ENCODE results near the gene ARFGAP3.

Gene ARFGAP3

GRCh38 chr22:42856865-42857704, at the start of gene ARFGAP3:
Gene ARFGAP3 (minus strand): TSS chr22:42857273. CDS start chr22:42857182, 91 bp downstream.
- DNase-seq = peak; percentile 91

DNA sequence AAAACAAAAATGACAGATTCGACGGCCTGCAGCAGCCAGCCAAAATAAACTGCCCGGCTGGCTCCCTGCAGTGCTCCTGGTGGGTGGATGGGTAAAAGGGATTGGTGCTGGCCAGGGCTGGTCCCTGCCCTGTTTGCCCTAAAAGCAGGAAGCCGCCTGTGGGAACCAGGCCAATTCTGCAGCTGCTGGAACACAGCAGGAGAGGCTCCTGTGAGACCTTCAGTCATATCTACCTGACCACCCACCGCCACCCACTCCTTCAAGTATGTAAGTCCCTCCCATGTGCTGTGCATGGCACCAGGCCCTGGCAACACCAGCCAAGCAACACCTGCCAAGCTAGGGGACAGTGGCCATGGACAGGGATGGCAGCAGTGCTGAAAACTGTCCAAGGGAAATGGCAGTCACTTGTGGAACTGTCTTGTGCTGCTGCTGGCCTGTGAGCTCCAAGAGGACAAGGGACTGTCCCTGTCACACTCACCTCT, 48.7 kb upstream of the ARFGAP3 start:
- no peak for DNase-seq

GRCh38 chr22:42905217-42905616, 48.1 kb upstream of the ARFGAP3 start:
- no peak for DNase-seq

DNA sequence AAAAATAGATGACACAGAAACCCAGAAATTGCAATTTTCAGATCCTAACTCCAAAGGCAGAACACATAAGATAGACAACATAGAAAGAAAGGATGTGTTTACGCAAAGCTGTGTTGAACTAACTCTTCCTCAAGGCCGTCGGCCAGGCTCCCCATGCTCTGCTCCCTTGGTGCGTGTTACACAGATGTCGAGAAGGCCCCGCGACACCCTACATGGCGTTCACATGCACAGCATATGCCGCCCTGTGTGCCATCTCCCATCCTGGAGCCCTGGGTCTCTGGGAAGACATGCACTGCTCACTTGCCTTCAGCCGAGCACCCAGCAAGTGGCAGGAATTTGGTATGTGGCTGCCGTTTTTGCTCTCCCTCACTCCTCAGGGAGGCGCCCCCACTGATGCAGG, 47.0 kb upstream of the ARFGAP3 start:
- no peak for DNase-seq

DNA sequence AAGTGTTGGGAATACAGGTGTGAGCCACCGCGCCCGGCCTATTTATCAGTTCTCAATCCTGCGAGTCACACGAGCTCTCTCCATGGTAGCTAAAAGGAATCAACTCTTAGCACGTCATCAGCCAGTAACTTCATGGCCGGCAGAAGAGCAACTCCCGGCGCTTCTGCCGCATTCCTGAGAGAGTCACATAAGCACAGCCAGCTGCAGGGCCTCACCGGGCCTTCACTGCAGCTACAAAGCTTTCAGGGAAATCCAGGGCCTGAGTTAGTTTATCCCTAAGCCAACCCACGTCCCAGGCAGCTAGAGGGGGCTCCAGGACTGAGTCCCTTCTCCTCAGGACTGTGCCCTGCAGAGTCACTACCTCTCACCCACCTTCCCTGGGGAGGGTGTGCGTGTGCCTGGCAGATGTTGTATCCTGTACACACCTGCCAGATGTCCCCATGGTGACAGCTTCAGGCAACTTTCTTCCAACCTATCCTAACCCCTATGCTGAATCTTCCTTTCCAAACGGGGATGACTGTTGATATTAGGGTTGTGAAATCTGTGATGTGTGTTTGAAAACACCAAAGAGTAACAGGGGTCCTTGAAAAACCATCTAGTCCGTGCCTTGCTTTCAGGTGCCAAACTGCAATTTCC, 45.9 kb upstream of the ARFGAP3 start:
- no peak for DNase-seq

GRCh38 chr22:42901790-42902508, 44.9 kb upstream of the ARFGAP3 start:
- DNase-seq = no peak

GRCh38 chr22:42897960-42898359, 40.9 kb upstream of the ARFGAP3 start:
- no peak for DNase-seq

DNA sequence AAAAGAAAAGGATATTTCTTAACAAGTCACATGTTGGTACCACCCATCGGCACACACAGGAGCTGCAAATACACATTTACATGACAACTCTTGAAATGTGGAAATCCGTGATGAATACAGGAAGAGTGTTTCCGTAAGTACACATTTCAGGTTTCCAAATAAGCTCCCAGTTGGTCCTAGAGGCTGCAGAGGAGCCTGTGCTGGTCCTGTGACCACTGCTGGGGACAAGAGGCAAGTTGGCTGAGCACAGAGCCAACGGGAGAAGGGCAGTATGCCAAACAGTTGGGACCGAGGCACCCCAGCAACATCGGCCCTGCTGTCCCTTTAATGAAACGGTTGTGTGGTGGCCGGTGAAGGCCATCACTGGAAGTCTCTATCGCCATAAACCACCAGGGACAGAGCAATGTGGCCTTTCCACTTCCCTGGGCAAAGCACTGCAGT, 38.5 kb upstream of the ARFGAP3 start:
- DNase-seq = no peak

GRCh38 chr22:42895087-42895486, 38.0 kb upstream of the ARFGAP3 start:
- no peak for DNase-seq

- no peak for DNase-seq
These were observed 36.5 kb upstream of the ARFGAP3 start for GRCh38 chr22:42893371-42894150.

DNA sequence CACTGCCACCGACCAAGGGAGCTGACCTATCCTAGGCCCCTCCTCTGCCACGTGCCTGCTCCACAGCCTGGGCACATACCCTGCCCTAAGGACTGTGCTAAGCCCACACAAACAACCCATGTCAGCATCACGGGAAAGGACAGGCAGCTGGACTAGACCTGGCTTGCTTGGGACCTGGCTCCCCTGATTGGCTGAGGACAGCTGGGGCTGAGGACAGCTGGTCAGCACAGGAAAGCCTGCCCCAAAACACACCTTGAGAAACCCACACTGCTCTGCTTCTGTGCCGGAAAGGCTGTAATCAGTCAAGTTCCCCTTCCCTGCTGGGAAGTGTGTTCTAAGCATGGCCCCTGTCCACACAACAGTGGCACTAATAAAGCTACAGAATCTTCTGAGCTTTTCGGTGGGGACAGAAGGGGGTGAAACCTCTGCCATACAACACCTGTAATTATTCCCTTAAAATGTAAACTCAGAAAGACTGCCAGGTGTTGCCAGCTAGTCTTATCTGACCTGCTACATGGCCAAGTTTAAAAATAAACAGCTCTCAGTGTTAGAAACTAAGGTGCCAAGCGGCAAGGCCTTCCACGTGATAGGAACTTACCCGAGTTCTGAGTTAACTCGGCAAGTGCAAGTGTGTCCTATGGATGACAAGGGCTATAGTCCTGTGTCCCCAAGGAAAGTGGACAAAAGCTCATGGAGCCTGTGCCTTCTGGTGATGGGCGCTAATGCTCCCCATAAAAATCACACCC, 35.7 kb upstream of the ARFGAP3 start:
- DNase-seq = no peak

- DNase-seq = no peak
These were observed 35.1 kb upstream of the ARFGAP3 start for GRCh38 chr22:42892156-42892555.

GRCh38 chr22:42891696-42892095, 34.6 kb upstream of the ARFGAP3 start:
- DNase-seq = no peak

DNA sequence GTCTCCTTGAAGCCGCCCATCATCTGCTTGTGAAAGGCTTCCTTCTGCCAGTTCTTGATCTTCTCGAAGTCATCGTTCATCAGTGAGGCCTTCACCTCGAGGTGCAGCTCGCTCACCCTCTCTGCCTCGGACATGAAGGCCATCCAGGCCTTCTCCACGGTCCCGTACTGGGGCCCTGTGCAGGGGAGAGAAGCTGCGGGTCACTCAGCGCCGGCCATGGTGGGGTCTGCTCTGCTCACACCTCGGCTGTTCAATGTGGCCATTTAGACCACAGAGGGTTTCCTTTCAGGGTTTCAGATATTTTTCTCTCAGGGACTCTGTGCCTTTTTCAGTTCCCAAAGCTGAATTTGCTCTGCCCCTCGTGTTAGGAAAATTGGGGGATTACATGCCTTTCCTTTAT, 33.9 kb upstream of the ARFGAP3 start:
- DNase-seq = no peak

GRCh38 chr22:42889304-42889703, 32.2 kb upstream of the ARFGAP3 start:
- DNase-seq = peak in 1 of 2 donors; percentile 26

DNA sequence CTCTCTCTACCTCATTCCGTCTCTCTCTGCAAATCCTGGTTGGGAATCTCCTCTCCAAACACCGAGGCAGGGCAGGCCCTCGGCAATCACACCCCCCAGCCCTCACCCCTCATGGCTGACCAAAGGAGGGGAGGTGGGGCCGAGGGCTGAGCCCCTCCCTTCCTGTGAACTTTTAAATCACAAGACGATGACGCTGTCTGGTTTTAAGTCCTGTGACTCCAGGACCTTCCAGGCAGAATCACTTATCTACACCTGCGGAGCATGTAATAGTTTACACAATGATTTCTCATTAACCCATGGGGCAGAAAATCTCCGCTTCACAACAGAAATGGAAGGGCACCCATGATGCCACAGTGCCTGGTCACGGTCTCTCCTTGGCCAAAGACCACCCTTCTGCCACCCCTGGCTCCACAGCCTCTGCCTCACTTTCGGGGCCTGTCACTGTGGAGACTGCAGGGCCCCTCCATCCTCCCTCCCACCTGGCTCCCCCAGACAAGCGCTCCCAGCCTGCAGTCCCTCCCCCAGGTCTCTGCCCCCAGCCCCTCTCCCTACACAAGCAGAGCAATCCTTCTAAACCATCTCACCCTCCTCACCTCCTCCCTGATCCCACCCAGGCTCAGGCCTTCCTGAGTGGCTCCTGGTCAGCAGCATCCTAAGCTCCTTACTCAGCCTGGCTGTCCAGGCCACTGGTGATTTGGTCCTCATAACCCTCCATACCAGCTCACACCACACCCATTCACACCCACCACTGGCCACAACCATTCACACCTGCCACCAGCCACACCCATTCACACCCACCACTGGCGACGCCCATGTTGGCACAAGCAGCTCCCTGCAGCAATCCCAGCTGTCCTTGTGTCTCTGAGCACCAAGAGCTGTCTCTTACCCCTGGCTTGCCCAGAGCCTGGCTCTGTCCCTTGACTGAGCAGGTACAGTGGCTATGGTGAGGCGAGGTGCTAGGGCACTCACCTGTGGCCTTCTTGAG, 30.7 kb upstream of the ARFGAP3 start:
- DNase-seq = no peak

DNA sequence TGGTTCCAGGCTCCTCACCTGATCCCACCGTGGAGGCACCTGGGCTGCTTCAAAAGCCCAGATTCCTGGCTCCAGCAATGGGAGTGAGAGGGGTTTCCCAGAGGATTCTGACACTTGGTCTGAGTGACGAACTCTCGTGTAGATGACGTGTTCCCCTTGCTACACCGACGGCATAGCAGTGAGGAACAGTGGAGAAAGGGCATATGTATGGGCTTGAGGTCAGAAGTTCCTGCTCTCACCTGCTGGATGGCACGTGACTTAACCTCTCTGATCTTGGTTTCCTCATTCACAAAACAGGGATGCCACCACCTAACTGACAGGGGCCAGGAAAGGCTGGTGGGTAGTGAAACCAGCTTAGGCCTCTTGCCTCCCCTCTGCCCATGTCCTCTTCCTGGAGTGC, 30.0 kb upstream of the ARFGAP3 start:
- DNase-seq = no peak

- no peak for DNase-seq
These were observed 28.4 kb upstream of the ARFGAP3 start for GRCh38 chr22:42885446-42885845.

GRCh38 chr22:42884616-42885375, 27.7 kb upstream of the ARFGAP3 start:
- DNase-seq = no peak

DNA sequence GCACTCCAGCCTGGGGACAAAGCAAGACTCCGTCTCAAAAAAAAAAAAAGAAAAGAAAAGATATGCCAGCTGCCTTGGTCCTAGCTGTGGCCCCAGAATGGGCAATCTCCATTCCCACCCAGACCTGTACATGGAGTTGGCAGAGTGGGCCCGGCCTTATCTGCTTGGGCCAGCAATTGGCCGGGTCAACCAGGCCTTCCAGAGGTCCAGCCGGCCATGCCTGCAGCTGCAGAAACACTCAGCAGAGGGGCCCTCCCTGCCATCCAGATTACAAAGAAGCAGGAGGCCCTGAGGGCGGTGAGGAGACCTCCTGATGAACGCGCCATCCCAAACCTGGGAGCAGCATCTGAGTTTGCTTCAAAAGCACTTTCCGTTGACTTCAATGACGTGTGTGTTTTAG, 26.9 kb upstream of the ARFGAP3 start:
- DNase-seq = no peak

All from hippocampal formation (tissue), 2 donors.